HEK293T (cell line): ENCODE measurements around the gene VAT1.

Source experiments
- CTCF ChIA-PET: fragments of 350-600 bp; formaldehyde crosslinking; extraction: SDS; loops from one replicate; lab custom pipeline; 2021; ENCODE audit warnings: antibody characterized with exemption, inconsistent platforms; lab: Yijun Ruan, JAX
- POLR2A ChIA-PET: fragments of 350-600 bp; formaldehyde crosslinking; extraction: SDS; loops from one replicate; lab custom pipeline; 2020; ENCODE audit warnings: antibody characterized with exemption, inconsistent platforms; lab: Yijun Ruan, JAX
- DNase-seq: peaks from one replicate; pipeline ENCODE4 v3.0.0; 2012; ENCODE audit warnings: mixed read lengths; ENCODE audit errors: extremely low spot score
- ARNT ChIP-seq: fragments of 450-650 bp; IDR thresholded peaks from 2 replicates; pipeline ENCODE4 v1.6.1; 2017; ENCODE audit warnings: mild to moderate bottlenecking
- BHLHE40 ChIP-seq: fragments of 450-650 bp; IDR thresholded peaks from 2 replicates; pipeline ENCODE4 v1.6.1; 2016; ENCODE audit warnings: mild to moderate bottlenecking, moderate library complexity, borderline replicate concordance
- CTBP1 ChIP-seq: fragments of 450-650 bp; IDR thresholded peaks from 2 replicates; pipeline ENCODE4 v1.6.1; 2016; ENCODE audit warnings: borderline replicate concordance
- ELF4 ChIP-seq: fragments of 450-650 bp; IDR thresholded peaks from 2 replicates; pipeline ENCODE4 v1.6.1; 2017; ENCODE audit warnings: antibody characterized with exemption
- FOXA1 ChIP-seq: fragments of 450-650 bp; IDR thresholded peaks from 2 replicates; pipeline ENCODE4 v1.6.1; 2016; ENCODE audit warnings: mild to moderate bottlenecking
- FOXK2 ChIP-seq: fragments of 450-650 bp; IDR thresholded peaks from 2 replicates; pipeline ENCODE4 v1.6.1; 2016; ENCODE audit warnings: mild to moderate bottlenecking
- FOXM1 ChIP-seq: fragments of 450-650 bp; IDR thresholded peaks from 2 replicates; pipeline ENCODE4 v1.6.1; 2017; ENCODE audit warnings: mild to moderate bottlenecking, borderline replicate concordance
- HDGF ChIP-seq: fragments of 450-650 bp; IDR thresholded peaks from 2 replicates; pipeline ENCODE4 v1.6.1; 2017; ENCODE audit warnings: antibody characterized with exemption, borderline replicate concordance
- L3MBTL2 ChIP-seq: fragments of 450-650 bp; conservative IDR thresholded peaks from 2 replicates; pipeline ENCODE4 v1.6.1; 2016; ENCODE audit warnings: mild to moderate bottlenecking
- LEF1 ChIP-seq: fragments of 450-650 bp; IDR thresholded peaks from 2 replicates; pipeline ENCODE4 v1.6.1; 2017; ENCODE audit warnings: mild to moderate bottlenecking, borderline replicate concordance
- NFRKB ChIP-seq: fragments of 450-650 bp; IDR thresholded peaks from 2 replicates; pipeline ENCODE4 v1.6.1; 2016; ENCODE audit warnings: mild to moderate bottlenecking, moderate library complexity
- PKNOX1 ChIP-seq: fragments of 450-650 bp; IDR thresholded peaks from 2 replicates; pipeline ENCODE4 v1.6.1; 2016
- SP1 ChIP-seq: fragments of 450-650 bp; IDR thresholded peaks from 2 replicates; pipeline ENCODE4 v1.6.1; 2017
- SUZ12 ChIP-seq: fragments of 450-650 bp; IDR thresholded peaks from 2 replicates; pipeline ENCODE4 v1.6.1; 2016; ENCODE audit warnings: mild to moderate bottlenecking
- TARDBP ChIP-seq: fragments of 450-650 bp; IDR thresholded peaks from 2 replicates; pipeline ENCODE4 v1.6.1; 2016
- ZNF384 ChIP-seq: fragments of 450-650 bp; IDR thresholded peaks from 2 replicates; pipeline ENCODE4 v1.6.1; 2016

Gene VAT1

GRCh38 chr17:43018932-43019331 lies 3.3 kb downstream of the VAT1 start:
- TF ChIP-seq SUZ12 = no peak
- TF ChIP-seq NFRKB = no peak
- TF ChIP-seq FOXA1 = no peak
- TF ChIP-seq ARNT = no peak
- no peak for TF ChIP-seq BHLHE40
- TF ChIP-seq FOXM1 = no peak
- TF ChIP-seq ELF4 = no peak
- TF ChIP-seq L3MBTL2 = no peak
- no peak for TF ChIP-seq SP1
- no peak for TF ChIP-seq CTBP1
- TF ChIP-seq FOXK2 = no peak
- ChIA-PET POLR2A (interaction anchor here (1.0 to 2.2 kb wide), 2 partner anchors 20 to 21 kb away, joined by 3 to 12 read pairs; partner anchors contain the start of gene RPL27), CTCF (no interaction called here)
- DNase-seq = no peak

GRCh38 chr17:43018008-43018853 lies 4.0 kb downstream of the VAT1 start:
- DNase-seq = no peak

GRCh38 chr17:43016216-43016615 lies 6.0 kb downstream of the VAT1 start:
- TF ChIP-seq L3MBTL2 = no peak
- TF ChIP-seq ELF4 = no peak
- no peak for TF ChIP-seq SUZ12
- no peak for TF ChIP-seq BHLHE40
- TF ChIP-seq NFRKB = no peak
- TF ChIP-seq SP1 = no peak
- TF ChIP-seq TARDBP = no peak
- no peak for TF ChIP-seq PKNOX1
- TF ChIP-seq HDGF = no peak
- no peak for TF ChIP-seq FOXK2
- TF ChIP-seq ZNF384 = no peak
- TF ChIP-seq FOXM1 = no peak
- TF ChIP-seq FOXA1 = no peak
- TF ChIP-seq ARNT = no peak
- no peak for TF ChIP-seq CTBP1
- TF ChIP-seq LEF1 = no peak
- DNase-seq = no peak
- ChIA-PET POLR2A (interaction anchor here (4.9 kb wide), 1 partner anchor 18 kb away, joined by 47 read pairs; the partner anchor contains the start of gene RPL27), CTCF (no interaction called here)

More at GRCh38 chr17:43018008-43018853, 4.0 kb downstream of the VAT1 start:
- ChIA-PET CTCF (no interaction called here), POLR2A (interaction anchor here (1.0 to 2.2 kb wide), 2 partner anchors 19 to 20 kb away, joined by 3 to 12 read pairs; partner anchors contain the start of gene RPL27)
- TF ChIP-seq PKNOX1 (no peak), ARNT (no peak), FOXM1 (no peak), SP1 (no peak), HDGF (no peak), LEF1 (no peak), NFRKB (no peak), FOXA1 (no peak)

- ChIA-PET POLR2A (interaction anchor here (4.9 kb wide), 1 partner anchor 17 kb away, joined by 47 read pairs; the partner anchor contains the start of gene RPL27), CTCF (no interaction called here)
- TF ChIP-seq NFRKB (no peak), HDGF (no peak), LEF1 (no peak), ZNF384 (no peak), SUZ12 (no peak), L3MBTL2 (no peak), CTBP1 (no peak), TARDBP (no peak), ARNT (no peak), FOXM1 (no peak), SP1 (no peak), BHLHE40 (no peak), ELF4 (no peak), PKNOX1 (no peak), FOXA1 (no peak)
- no peak for DNase-seq
Measured at GRCh38 chr17:43015579-43015978, 6.6 kb downstream of the VAT1 start.

GRCh38 chr17:43014649-43015542 lies 7.3 kb downstream of the VAT1 start:
- DNase-seq = no peak
- TF ChIP-seq SUZ12 (no peak), HDGF (no peak), ZNF384 (no peak)
- POLR2A ChIA-PET = interaction anchor here (0.7 to 4.9 kb wide), 4 partner anchors 13 to 353 kb away, joined by 3 to 47 read pairs (median 4); partner anchors contain the start of gene RPL27
- CTCF ChIA-PET = interaction anchor here (0.6 kb wide), 1 partner anchor 32 kb away, joined by 3 read pairs; no protein-coding TSS in a partner anchor
